ENCODE measurements around the gene ITGB7. TPM values are rescaled to one million over a fixed set of nuclear protein-coding genes. Genes with fewer than 3 reads are reported as not detected.

ITGB7 gene
- total and polyA plus RNA-seq, 4 donors = 0.61 to 0.79 (median 0.66) TPM

DNA sequence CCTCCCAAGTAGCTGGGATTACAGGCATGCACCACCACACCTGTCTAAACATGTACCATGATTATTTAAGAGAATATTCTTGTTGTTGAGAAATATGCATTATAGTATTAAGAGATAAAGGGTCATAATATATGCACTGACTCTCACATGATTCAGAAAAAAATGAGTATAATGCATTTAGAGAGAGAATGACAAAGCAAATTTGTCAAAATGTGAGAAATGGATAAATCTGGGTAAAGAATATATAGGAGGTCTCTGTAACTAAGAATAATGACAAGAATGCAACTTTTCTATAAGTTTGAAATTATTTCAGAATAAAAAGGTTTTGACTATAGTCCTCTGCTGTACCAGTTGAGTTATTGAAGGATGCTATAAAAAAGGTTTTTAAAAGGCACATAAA, 54.7 kb downstream of the ITGB7 start:
- H3K4me1 ChIP-seq (ENCODE audit: control insufficient read depth, insufficient read depth, low read length) = no peaks in the 10 kb centered on the region
- no peak for DNase-seq (ENCODE audit: low read depth in 4 of 6, low spot score in 6 of 6)
- H3K27me3 ChIP-seq (ENCODE audit: control insufficient read depth, insufficient read depth, low read length) = no peaks in the 10 kb centered on the region
- H3K4me3 ChIP-seq (ENCODE audit: low read depth, low read length) = no peak overlapping the region
- H3K27ac ChIP-seq (ENCODE audit: low read depth, low read length) = no peak overlapping the region
- H3K9me3 ChIP-seq (ENCODE audit: control insufficient read depth, insufficient read depth, low read length) = no peaks in the 10 kb centered on the region
- no peaks in the 10 kb centered on the region for H3K36me3 ChIP-seq (ENCODE audit: control insufficient read depth, insufficient read depth, low read length)

DNA sequence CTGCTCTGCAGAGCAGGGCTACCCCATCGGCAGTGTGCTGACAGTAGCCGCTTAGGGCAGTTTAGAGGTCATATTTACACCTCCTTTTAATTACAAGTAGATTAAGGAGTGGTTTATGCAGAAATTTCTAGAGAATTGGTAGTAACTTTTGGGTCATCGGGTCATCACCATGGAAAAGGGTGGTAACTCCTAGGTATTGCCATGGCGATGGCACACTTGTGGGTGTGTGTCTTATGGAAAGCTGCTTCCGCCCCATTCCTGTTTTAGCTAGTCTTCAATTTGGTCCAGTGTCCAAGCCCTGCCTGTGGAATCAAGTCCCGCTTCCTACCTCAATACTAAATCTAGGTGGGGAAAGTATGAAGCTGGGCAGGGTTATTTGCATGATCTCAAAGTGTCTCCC, 56.0 kb downstream of the ITGB7 start:
- Histone ChIP-seq H3K4me3 (ENCODE audit: low read depth, low read length) (no peak overlapping the region), H3K27me3 (ENCODE audit: control insufficient read depth, insufficient read depth, low read length) (no peaks in the 10 kb centered on the region), H3K4me1 (ENCODE audit: control insufficient read depth, insufficient read depth, low read length) (no peaks in the 10 kb centered on the region), H3K36me3 (ENCODE audit: control insufficient read depth, insufficient read depth, low read length) (no peaks in the 10 kb centered on the region), H3K9me3 (ENCODE audit: control insufficient read depth, insufficient read depth, low read length) (no peaks in the 10 kb centered on the region), H3K27ac (ENCODE audit: low read depth, low read length) (no peak overlapping the region)
- no peak for DNase-seq (ENCODE audit: low read depth in 4 of 6, low spot score in 6 of 6)
- 43% methylated on average over 1 of the region's 6 CpGs for WGBS (ENCODE audit: insufficient coverage)

DNA sequence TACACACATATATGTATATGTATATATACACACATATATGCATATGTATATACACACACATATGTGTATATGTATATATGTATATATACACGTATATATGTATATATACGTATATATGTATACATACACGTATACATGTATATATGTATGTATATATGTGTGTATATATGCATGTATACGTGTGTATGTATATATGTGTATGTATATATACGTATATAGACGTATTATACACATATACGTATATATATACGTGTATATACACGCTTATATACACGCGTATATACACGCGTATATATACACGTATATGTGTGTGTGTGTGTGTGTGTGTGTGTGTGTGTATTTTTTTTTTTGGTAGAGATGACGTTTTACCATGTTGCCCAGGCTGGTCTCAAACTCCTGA, 59.4 kb downstream of the ITGB7 start:
- no peak overlapping the region for H3K4me3 ChIP-seq (ENCODE audit: low read depth, low read length)
- WGBS (ENCODE audit: insufficient coverage) = 96% methylated on average over 5 of the region's 15 CpGs

DNA sequence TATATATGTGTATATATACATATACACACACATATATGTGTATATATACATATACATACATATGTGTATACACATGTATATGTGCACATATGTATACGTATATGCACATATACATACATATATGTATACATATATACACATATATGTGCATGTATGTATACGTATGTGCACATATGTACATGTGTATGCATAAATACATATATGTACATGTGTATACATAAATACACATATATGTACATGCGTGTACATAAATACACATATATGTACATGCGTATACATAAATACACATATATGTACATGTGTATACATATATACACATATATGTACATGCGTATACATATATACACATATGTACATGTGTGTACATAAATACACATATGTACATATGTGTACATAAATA, 59.9 kb downstream of the ITGB7 start:
- DNase-seq (ENCODE audit: low read depth in 4 of 6, low spot score in 6 of 6) = no peak
- H3K4me1 ChIP-seq (ENCODE audit: control insufficient read depth, insufficient read depth, low read length) = no peaks in the 10 kb centered on the region
- no peaks in the 10 kb centered on the region for H3K27me3 ChIP-seq (ENCODE audit: control insufficient read depth, insufficient read depth, low read length)
- no peaks in the 10 kb centered on the region for H3K9me3 ChIP-seq (ENCODE audit: control insufficient read depth, insufficient read depth, low read length)
- no CpG with 5 or more reads among the region's 5 CpGs for WGBS (ENCODE audit: insufficient coverage)
- no peaks in the 10 kb centered on the region for H3K36me3 ChIP-seq (ENCODE audit: control insufficient read depth, insufficient read depth, low read length)
- H3K27ac ChIP-seq (ENCODE audit: low read depth, low read length) = no peak overlapping the region
- no peak overlapping the region for H3K4me3 ChIP-seq (ENCODE audit: low read depth, low read length)

More for the DNA sequence above, 59.4 kb downstream of the ITGB7 start:
- no peaks in the 10 kb centered on the region for H3K9me3 ChIP-seq (ENCODE audit: control insufficient read depth, insufficient read depth, low read length)
- H3K27me3 ChIP-seq (ENCODE audit: control insufficient read depth, insufficient read depth, low read length) = no peaks in the 10 kb centered on the region
- no peaks in the 10 kb centered on the region for H3K4me1 ChIP-seq (ENCODE audit: control insufficient read depth, insufficient read depth, low read length)
- H3K36me3 ChIP-seq (ENCODE audit: control insufficient read depth, insufficient read depth, low read length) = no peaks in the 10 kb centered on the region
- no peak overlapping the region for H3K27ac ChIP-seq (ENCODE audit: low read depth, low read length)
- no peak for DNase-seq (ENCODE audit: low read depth in 4 of 6, low spot score in 6 of 6)

DNA sequence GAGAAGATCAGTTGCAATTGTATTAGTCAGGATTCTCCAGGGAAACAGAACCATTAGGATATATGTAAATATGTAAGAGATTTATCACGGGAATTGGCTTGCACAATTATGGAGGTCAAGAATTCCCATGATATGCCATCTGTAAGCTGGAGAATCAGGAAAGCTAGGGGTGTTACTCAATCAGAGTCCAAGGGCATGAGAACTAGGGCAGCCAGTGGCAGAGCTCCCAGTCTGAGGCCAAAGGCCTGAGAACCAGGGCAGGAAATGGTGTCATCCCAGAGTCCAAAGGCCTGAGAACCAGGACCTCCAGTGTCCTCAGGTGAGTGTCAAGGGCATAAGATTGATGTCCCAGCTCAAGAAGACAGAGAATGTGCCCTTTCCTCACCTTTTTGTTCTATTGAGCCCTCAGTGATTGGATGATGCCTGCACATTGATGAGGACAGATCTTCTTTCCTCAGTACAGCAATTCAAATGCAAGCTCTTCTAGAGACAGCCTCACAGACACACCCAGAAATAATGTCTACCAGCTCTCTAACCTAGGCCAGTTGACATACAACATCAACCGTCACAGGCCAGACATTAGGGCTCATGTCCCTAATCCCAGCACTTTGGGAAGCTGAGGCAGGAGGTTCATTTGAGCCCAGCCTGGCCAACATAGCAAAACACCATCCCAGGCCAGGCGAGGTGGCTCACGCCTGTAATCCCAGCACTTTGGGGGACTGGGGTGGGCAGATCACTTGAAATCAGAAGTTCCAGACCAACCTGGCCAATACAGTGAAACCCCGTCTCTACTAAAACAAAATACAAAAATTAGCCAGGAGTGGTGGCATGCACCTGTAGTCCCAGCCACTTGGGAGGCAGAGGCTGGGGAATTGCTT, 61.4 kb downstream of the ITGB7 start:
- DNase-seq (ENCODE audit: low read depth in 4 of 6, low spot score in 6 of 6) = no peak
- H3K4me1 ChIP-seq (ENCODE audit: control insufficient read depth, insufficient read depth, low read length) = no peaks in the 10 kb centered on the region
- H3K27ac ChIP-seq (ENCODE audit: low read depth, low read length) = no peak overlapping the region
- H3K27me3 ChIP-seq (ENCODE audit: control insufficient read depth, insufficient read depth, low read length) = no peaks in the 10 kb centered on the region
- H3K36me3 ChIP-seq (ENCODE audit: control insufficient read depth, insufficient read depth, low read length) = no peaks in the 10 kb centered on the region
- H3K4me3 ChIP-seq (ENCODE audit: low read depth, low read length) = no peak overlapping the region
- no peaks in the 10 kb centered on the region for H3K9me3 ChIP-seq (ENCODE audit: control insufficient read depth, insufficient read depth, low read length)
- WGBS (ENCODE audit: insufficient coverage) = 75% methylated on average over 2 of the region's 5 CpGs

DNA sequence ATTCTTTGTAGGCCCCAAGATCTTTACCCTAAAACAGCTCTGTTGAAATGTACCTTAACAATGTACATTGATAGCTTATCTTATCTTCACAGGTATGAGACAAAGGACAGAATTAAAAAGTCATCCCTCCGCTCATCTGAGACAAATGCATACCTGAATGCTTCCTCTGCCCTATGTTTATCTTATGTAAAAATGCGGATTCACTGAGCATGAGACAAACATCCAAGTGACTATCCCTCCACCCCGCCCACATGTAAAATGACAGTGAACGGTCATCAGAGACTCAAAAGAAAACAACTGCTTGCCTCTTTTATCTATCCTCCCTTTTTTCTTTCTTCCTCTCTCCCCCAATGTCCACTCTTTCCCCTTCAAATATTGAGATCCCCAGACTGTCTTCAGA, 63.7 kb downstream of the ITGB7 start:
- Histone ChIP-seq H3K4me1 (ENCODE audit: control insufficient read depth, insufficient read depth, low read length) (no peaks in the 10 kb centered on the region), H3K4me3 (ENCODE audit: low read depth, low read length) (no peak overlapping the region), H3K36me3 (ENCODE audit: control insufficient read depth, insufficient read depth, low read length) (no peaks in the 10 kb centered on the region), H3K9me3 (ENCODE audit: control insufficient read depth, insufficient read depth, low read length) (no peaks in the 10 kb centered on the region), H3K27ac (ENCODE audit: low read depth, low read length) (no peak overlapping the region), H3K27me3 (ENCODE audit: control insufficient read depth, insufficient read depth, low read length) (no peaks in the 10 kb centered on the region)
- no peak for DNase-seq (ENCODE audit: low read depth in 4 of 6, low spot score in 6 of 6)
- WGBS (ENCODE audit: insufficient coverage) = 80% methylated on average over 4 of the region's 4 CpGs

Small RNA genes within 50 kb of the gene (small RNA-seq; reads per million reads assigned to genes)
- gene HIGD1AP1 (ENCODE audit: low replicate concordance) = not detected

Other genes with a start within 250 kb of the ITGB7 start
- 100 to 1,000 TPM; 569 to 678 TPM for gene EIF4B, start 200.8 kb downstream of the ITGB7 start, total RNA-seq
- 100 to 1,000 TPM; 215 to 225 TPM for gene EIF4B, start 200.8 kb downstream of the ITGB7 start, polyA plus RNA-seq (ENCODE audit: insufficient read length in 2 of 2)
- gene TNS2, start 157.2 kb downstream of the ITGB7 start, total RNA-seq = 100 to 1,000 TPM in 1 of 2 donors, 10 to 100 TPM in 1; 23.1 to 117 TPM
- 100 to 1,000 TPM; 102 to 142 TPM for gene TNS2, start 157.2 kb downstream of the ITGB7 start, polyA plus RNA-seq (ENCODE audit: insufficient read length in 2 of 2)
- 10 to 100 TPM; 34.1 to 34.5 TPM for gene SPRYD3, start 127.9 kb downstream of the ITGB7 start, total RNA-seq
- 10 to 100 TPM; 74.1 to 76.2 TPM for gene SPRYD3, start 127.9 kb downstream of the ITGB7 start, polyA plus RNA-seq (ENCODE audit: insufficient read length in 2 of 2)
- gene IGFBP6, start 109.6 kb downstream of the ITGB7 start, total RNA-seq = 100 to 1,000 TPM in 1 of 2 donors, 10 to 100 TPM in 1; 96.6 to 149 TPM
- gene IGFBP6, start 109.6 kb downstream of the ITGB7 start, polyA plus RNA-seq (ENCODE audit: insufficient read length in 2 of 2) = 10 to 100 TPM; 33.5 to 74.9 TPM
- not detected for gene SOAT2, start 103.8 kb downstream of the ITGB7 start, total RNA-seq
- gene SOAT2, start 103.8 kb downstream of the ITGB7 start, polyA plus RNA-seq (ENCODE audit: insufficient read length in 2 of 2) = under 1 TPM in 1 of 2 donors, not detected in 1; 0.21 TPM
- 10 to 100 TPM; 20.1 to 26.1 TPM for gene ZNF740, start 26.5 kb downstream of the ITGB7 start, total RNA-seq
- 10 to 100 TPM; 40.4 to 46.4 TPM for gene ZNF740, start 26.5 kb downstream of the ITGB7 start, polyA plus RNA-seq (ENCODE audit: insufficient read length in 2 of 2)
- gene CSAD, start 26.3 kb downstream of the ITGB7 start, total RNA-seq = 10 to 100 TPM; 22.3 to 34.4 TPM
- gene CSAD, start 26.3 kb downstream of the ITGB7 start, polyA plus RNA-seq (ENCODE audit: insufficient read length in 2 of 2) = 100 to 1,000 TPM in 1 of 2 donors, 10 to 100 TPM in 1; 48.1 to 127 TPM
- 10 to 100 TPM; 12.2 to 18.2 TPM for gene RARG, start 25.0 kb upstream of the ITGB7 start, total RNA-seq
- 10 to 100 TPM; 10.8 to 20.1 TPM for gene RARG, start 25.0 kb upstream of the ITGB7 start, polyA plus RNA-seq (ENCODE audit: insufficient read length in 2 of 2)
- gene ESPL1, start 61.0 kb upstream of the ITGB7 start, total RNA-seq = 1 to 10 TPM; 3.0 to 4.5 TPM
- 1 to 10 TPM; 6.0 to 9.2 TPM for gene ESPL1, start 61.0 kb upstream of the ITGB7 start, polyA plus RNA-seq (ENCODE audit: insufficient read length in 2 of 2)
- gene PFDN5, start 88.3 kb upstream of the ITGB7 start, total RNA-seq = 100 to 1,000 TPM; 381 to 945 TPM
- gene PFDN5, start 88.3 kb upstream of the ITGB7 start, polyA plus RNA-seq (ENCODE audit: insufficient read length in 2 of 2) = 100 to 1,000 TPM; 566 to 570 TPM
- gene MYG1, start 92.4 kb upstream of the ITGB7 start, total RNA-seq = 10 to 100 TPM; 31.4 to 72.7 TPM
- 10 to 100 TPM; 86.8 to 93.5 TPM for gene MYG1, start 92.4 kb upstream of the ITGB7 start, polyA plus RNA-seq (ENCODE audit: insufficient read length in 2 of 2)
- gene AAAS, start 114.4 kb upstream of the ITGB7 start, total RNA-seq = 10 to 100 TPM; 27.2 to 69.4 TPM
- gene AAAS, start 114.4 kb upstream of the ITGB7 start, polyA plus RNA-seq (ENCODE audit: insufficient read length in 2 of 2) = 10 to 100 TPM; 63.4 to 84.3 TPM
- gene SP7, start 129.1 kb upstream of the ITGB7 start, total RNA-seq = under 1 TPM; 0.22 to 0.30 TPM
- under 1 TPM; 0.22 to 0.29 TPM for gene SP7, start 129.1 kb upstream of the ITGB7 start, polyA plus RNA-seq (ENCODE audit: insufficient read length in 2 of 2)
- 10 to 100 TPM; 38.1 to 55.2 TPM for gene SP1, start 172.9 kb upstream of the ITGB7 start, total RNA-seq
- 10 to 100 TPM; 31.3 to 32.6 TPM for gene SP1, start 172.9 kb upstream of the ITGB7 start, polyA plus RNA-seq (ENCODE audit: insufficient read length in 2 of 2)
- gene AMHR2, start 216.6 kb upstream of the ITGB7 start, total RNA-seq = under 1 TPM; 0.50 to 0.61 TPM
- gene AMHR2, start 216.6 kb upstream of the ITGB7 start, polyA plus RNA-seq (ENCODE audit: insufficient read length in 2 of 2) = under 1 TPM in 1 of 2 donors, not detected in 1; 0.23 TPM
- 10 to 100 TPM; 14.9 to 33.7 TPM for gene PRR13, start 234.5 kb upstream of the ITGB7 start, total RNA-seq
- gene PRR13, start 234.5 kb upstream of the ITGB7 start, polyA plus RNA-seq (ENCODE audit: insufficient read length in 2 of 2) = 10 to 100 TPM; 56.3 to 57.7 TPM
- gene PCBP2, start 244.9 kb upstream of the ITGB7 start, total RNA-seq = 100 to 1,000 TPM; 287 to 360 TPM
- gene PCBP2, start 244.9 kb upstream of the ITGB7 start, polyA plus RNA-seq (ENCODE audit: insufficient read length in 2 of 2) = 100 to 1,000 TPM; 690 to 700 TPM

Measured in spinal cord (tissue), 10 donors.